GM12878 (cell line): ENCODE measurements around the gene TRAF5. TPM values are rescaled to one million over a fixed set of nuclear protein-coding genes. Genes with fewer than 3 reads are reported as not detected.

Experiments used
- CHD1 ChIP-seq: IDR thresholded peaks from 2 replicates; pipeline ENCODE4 v1.6.1; 2012; ENCODE audit warnings: low read depth, low read length, improper control_type of control experiment
- FOS ChIP-seq: IDR thresholded peaks from 3 replicates; pipeline ENCODE4 v1.6.1; 2011; ENCODE audit warnings: borderline replicate concordance; ENCODE audit not compliant: insufficient read length; ENCODE audit errors: extremely low read depth
- PBX3 ChIP-seq: IDR thresholded peaks from 2 replicates; pipeline ENCODE4 v1.6.1; 2011; ENCODE audit warnings: mild to moderate bottlenecking, low read depth, low read length, moderate library complexity; ENCODE audit not compliant: insufficient replicate concordance
- SREBF1 ChIP-seq: IDR thresholded peaks from 2 replicates; pipeline ENCODE4 v1.6.1; 2012; ENCODE audit warnings: mild to moderate bottlenecking, low read length
- ZNF207 ChIP-seq: fragments of 450-650 bp; IDR thresholded peaks from 2 replicates; pipeline ENCODE4 v1.6.1; 2014; ENCODE audit warnings: antibody characterized with exemption, mild to moderate bottlenecking, borderline replicate concordance
- polyA plus RNA-seq, 11 experiments: library from polyadenylated mRNA; depleted of rRNA in 4 of 11; unstranded in 6 of 11; stranded (reverse) in 5 of 11; fragments of >200 nt; fragmentation: Nextera tagmentation in 4 of 11; fragmentation: Illumina TruSeq in 1 of 11; extraction: Ambion mirVana in 4 of 11; extraction: Trizol in 1 of 11; gene quantifications; 1 replicate in 1 of 11; 2 replicates in 10 of 11; pipeline versions ENCODE4 v1.2.1 to v1.2.3, GENCODE V29; 2011 to 2016; ENCODE audit warnings: inconsistent platforms in 2 of 11, missing spikeins in 2 of 11, low read depth in 1 of 11
- total RNA-seq, 4 experiments: library from RNA; depleted of rRNA in 3 of 4; stranded (reverse); fragments of >200 nt in 3 of 4; fragmentation: Illumina TruSeq in 1 of 4; extraction: Trizol in 1 of 4; gene quantifications; 2 replicates each; pipeline versions ENCODE4 v1.2.1 to v1.2.3, GENCODE V29; 2013 to 2021
- TF ChIP-seq, protein P1 (sequence below): fragments of 450-650 bp; IDR thresholded peaks from 2 replicates; pipeline ENCODE4 v1.6.1; 2016; ENCODE audit warnings: mild to moderate bottlenecking
- TF ChIP-seq, protein P2 (sequence below): fragments of 450-650 bp; IDR thresholded peaks from 2 replicates; pipeline ENCODE4 v1.6.1; 2016; ENCODE audit warnings: mild to moderate bottlenecking, moderate library complexity, borderline replicate concordance

The TRAF5 gene
- total and polyA plus RNA-seq, 10 of the 15 experiments (the other 5 are each of a cell fraction or from before 2014, with no cell fraction given): 10.6 to 36.5 (median 26.3) TPM

DNA sequence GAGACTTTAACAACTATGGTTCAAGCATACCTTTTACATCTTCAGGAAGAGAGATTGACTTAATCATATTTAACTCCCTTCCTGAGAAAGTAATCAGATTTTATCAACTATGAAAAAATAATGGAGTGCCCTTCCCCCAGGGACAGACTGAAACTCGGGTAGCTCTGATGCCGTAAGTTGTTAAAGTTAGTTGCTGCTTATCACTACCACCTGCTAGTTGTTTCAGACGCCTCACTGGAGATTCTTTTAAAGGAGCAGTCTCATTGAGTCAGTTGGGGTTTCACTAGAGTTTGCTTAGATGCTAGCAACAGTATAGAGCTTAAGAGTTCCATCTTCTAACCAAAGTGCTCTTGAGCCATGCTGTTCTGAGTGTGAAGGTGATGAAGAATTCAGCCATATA is 17.0 kb upstream of the TRAF5 start (continued):
- TF ChIP-seq, protein P1, sequence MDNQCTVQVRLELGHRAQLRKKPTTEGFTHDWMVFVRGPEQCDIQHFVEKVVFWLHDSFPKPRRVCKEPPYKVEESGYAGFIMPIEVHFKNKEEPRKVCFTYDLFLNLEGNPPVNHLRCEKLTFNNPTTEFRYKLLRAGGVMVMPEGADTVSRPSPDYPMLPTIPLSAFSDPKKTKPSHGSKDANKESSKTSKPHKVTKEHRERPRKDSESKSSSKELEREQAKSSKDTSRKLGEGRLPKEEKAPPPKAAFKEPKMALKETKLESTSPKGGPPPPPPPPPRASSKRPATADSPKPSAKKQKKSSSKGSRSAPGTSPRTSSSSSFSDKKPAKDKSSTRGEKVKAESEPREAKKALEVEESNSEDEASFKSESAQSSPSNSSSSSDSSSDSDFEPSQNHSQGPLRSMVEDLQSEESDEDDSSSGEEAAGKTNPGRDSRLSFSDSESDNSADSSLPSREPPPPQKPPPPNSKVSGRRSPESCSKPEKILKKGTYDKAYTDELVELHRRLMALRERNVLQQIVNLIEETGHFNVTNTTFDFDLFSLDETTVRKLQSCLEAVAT: no peak
- TF ChIP-seq CHD1 (no peak), ZNF207 (no peak), SREBF1 (no peak), FOS (no peak), PBX3 (no peak)
- TF ChIP-seq, protein P2, sequence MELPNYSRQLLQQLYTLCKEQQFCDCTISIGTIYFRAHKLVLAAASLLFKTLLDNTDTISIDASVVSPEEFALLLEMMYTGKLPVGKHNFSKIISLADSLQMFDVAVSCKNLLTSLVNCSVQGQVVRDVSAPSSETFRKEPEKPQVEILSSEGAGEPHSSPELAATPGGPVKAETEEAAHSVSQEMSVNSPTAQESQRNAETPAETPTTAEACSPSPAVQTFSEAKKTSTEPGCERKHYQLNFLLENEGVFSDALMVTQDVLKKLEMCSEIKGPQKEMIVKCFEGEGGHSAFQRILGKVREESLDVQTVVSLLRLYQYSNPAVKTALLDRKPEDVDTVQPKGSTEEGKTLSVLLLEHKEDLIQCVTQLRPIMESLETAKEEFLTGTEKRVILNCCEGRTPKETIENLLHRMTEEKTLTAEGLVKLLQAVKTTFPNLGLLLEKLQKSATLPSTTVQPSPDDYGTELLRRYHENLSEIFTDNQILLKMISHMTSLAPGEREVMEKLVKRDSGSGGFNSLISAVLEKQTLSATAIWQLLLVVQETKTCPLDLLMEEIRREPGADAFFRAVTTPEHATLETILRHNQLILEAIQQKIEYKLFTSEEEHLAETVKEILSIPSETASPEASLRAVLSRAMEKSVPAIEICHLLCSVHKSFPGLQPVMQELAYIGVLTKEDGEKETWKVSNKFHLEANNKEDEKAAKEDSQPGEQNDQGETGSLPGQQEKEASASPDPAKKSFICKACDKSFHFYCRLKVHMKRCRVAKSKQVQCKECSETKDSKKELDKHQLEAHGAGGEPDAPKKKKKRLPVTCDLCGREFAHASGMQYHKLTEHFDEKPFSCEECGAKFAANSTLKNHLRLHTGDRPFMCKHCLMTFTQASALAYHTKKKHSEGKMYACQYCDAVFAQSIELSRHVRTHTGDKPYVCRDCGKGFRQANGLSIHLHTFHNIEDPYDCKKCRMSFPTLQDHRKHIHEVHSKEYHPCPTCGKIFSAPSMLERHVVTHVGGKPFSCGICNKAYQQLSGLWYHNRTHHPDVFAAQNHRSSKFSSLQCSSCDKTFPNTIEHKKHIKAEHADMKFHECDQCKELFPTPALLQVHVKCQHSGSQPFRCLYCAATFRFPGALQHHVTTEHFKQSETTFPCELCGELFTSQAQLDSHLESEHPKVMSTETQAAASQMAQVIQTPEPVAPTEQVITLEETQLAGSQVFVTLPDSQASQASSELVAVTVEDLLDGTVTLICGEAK: no peak
